GM19452 (cell line): ENCODE results near the gene ATP13A4.

Source experiments
- ATAC-seq: cut with Tn5 transposase; IDR thresholded peaks from one replicate; pipeline ENCODE4 v1.9.1; 2021; ENCODE audit not compliant: unreplicated experiment

Gene ATP13A4

DNA sequence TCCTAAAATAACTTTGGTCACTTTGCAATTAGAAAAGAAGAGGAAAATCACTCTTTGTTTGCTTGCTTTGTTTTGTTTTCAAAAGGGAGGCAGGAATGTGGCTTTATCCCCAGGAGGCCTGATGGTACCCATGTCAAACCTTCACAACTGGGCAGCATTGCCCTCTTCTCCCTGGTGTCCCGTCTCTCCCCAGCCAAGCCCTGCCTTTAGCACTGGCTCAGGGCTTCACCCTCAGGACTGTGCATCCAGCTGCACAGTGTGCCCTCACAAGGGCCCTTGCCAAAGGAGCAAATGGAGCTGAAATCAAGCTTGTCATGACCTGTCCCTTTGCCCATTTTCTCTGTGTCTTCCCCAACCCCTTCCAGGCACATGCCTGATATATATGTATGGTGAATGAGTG lies 147.0 kb downstream of the ATP13A4 start:
- no peak for ATAC-seq

DNA sequence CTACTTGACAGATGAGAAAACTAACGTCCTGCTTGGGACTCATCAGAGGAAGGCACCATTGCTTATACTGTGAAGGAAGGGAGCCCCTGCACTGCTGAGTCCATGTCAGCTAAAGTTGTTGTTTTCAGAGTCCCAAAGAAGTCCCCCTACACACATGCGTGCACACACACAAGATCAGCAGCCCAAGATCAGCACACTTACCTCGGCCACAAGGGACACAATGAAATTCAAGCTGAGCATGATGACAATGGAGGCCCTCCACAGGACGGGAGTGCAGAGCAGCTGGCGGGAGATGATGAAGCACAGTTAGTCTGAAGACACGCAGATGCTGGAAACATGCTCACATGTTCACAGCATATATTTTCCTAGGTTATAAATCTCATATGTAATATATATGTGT lies 147.6 kb downstream of the ATP13A4 start:
- no peak for ATAC-seq

- no peak for ATAC-seq
These were observed 151.4 kb downstream of the ATP13A4 start for GRCh38 chr3:193403307-193403706.

- no peak for ATAC-seq
These were observed 154.4 kb downstream of the ATP13A4 start for GRCh38 chr3:193400304-193400703.

DNA sequence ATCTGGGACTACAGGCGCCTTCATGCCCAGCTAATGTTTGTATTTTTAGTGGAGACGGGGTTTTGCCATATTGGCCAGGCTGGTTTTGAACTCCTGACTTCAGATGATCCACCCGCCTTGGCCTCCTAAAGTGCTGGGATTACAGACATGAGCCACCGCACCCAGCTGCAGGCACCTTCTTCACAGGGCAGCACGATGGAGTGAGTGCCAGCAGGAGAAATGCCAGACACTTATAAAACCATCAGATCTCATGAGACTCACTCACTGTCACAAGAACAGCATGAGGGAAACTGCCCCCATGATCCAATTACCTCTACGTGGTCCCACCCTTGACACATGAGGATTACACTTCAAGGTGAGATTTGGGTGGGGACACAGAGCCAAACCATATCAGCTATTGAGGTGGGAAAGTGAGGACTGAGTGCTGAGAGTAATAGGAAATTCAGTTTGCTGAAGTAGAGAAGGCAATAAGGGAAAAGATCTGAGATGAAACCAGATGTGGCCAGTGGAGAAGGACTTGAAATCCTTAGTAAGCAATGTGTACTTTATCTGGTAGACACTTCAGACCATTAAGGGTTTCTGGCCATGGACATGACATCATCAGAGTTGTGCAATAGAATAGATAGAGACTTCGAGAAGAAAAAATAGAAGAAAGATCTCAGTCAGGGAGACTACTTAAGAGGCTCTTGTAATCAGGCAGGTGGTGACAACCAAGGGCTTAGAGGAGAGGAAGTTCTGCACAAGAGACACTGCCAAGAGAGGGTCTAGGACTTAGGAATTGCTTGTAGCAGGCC lies 158.0 kb downstream of the ATP13A4 start:
- no peak for ATAC-seq

GRCh38 chr3:193391902-193392301 lies 162.8 kb downstream of the ATP13A4 start:
- ATAC-seq: no peak

- ATAC-seq: no peak
These were observed 165.4 kb downstream of the ATP13A4 start for GRCh38 chr3:193389335-193389734.

DNA sequence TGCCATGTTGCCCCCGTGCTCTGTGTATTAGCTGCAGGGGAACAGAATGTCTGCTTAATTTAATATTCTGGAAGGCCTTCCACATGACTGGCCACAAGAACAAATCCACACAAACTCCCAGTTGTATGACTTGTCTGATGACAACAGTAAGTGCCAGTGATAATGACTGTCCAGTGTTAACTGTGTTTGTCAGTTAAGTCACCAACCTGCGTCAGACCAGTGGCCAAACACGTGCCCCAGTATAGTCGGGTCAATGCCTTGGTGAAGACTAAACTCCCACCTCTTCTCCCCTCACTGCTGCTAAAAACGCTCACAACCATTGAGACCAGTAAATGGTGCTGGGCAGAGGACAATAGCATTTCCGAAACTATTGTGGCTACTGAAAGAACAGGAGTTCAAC lies 166.3 kb downstream of the ATP13A4 start:
- ATAC-seq: no peak

DNA sequence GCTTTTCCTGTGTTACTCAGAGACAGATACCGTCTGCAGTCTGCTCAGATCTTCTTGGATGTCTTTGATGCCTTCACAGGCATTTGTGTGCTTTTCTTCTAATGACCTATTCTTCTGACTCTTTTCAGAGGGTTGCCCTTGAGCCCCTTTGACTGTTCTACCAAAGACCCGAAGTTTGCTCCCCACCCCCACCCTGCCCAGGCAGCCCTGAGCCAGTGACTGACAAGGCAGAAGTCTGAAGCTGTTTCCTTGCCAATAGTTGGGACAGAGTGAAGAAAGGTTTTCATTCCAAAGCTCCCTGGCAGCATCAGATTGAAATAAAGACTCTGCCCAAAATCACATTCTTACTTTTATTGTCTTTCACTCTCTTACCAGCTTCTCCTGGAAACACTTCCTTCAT lies 167.1 kb downstream of the ATP13A4 start:
- no peak for ATAC-seq

DNA sequence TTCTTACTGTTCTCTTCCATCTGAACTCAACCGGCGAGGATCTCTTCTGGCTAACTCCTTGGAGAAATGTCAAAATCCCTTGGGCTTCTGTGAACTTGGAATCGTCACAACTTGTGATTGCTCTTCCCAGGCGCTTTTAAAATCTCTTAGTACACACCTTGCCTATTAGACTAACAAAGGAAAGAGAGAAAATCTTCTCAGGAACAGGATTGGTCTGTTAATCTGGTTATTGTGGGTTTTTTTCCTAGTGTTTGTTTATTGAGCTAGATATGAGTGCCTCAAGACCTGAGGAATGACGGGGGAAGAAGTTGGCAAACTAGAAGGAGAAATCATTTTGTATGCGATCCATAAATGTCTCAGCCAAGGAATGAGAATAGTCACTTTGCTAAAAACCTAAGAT lies 176.0 kb downstream of the ATP13A4 start, which contains the start of gene ATP13A5:
Gene ATP13A5 (minus strand): TSS at position 48 of the 400 bp plus-strand sequence. CDS start 28 bp downstream, at position 20.
- ATAC-seq: no peak

GRCh38 chr3:193377591-193377990 lies 177.1 kb downstream of the ATP13A4 start:
- ATAC-seq: no peak

- no peak for ATAC-seq
These were observed 179.1 kb downstream of the ATP13A4 start for GRCh38 chr3:193375614-193376013.

- ATAC-seq: no peak
These were observed 181.9 kb downstream of the ATP13A4 start for GRCh38 chr3:193372783-193373182.

- no peak for ATAC-seq
These were observed 186.8 kb downstream of the ATP13A4 start for GRCh38 chr3:193367868-193368267.

- no peak for ATAC-seq
These were observed 197.4 kb downstream of the ATP13A4 start for GRCh38 chr3:193357291-193357690.

- ATAC-seq: no peak
These were observed 200.3 kb downstream of the ATP13A4 start for GRCh38 chr3:193354423-193354822.
